Chondrocyte (in vitro differentiated cells): ENCODE data around the gene UTP4. TPM values are rescaled to one million over a fixed set of nuclear protein-coding genes. Genes with fewer than 3 reads are reported as not detected.
A peak's percentile ranks its signal among the peaks of the same experiment; 100 is the strongest.
"Not testable (repeated sequence)": the region's sequence is repeated elsewhere in the genome, so short reads cannot be mapped to it uniquely, and the experiment has no call there.

Source experiments
- DNase-seq: peaks from one replicate; pipeline ENCODE4 v3.0.0; 2021; ENCODE audit warnings: mixed read lengths, low spot score
- H3K27ac Mint-ChIP-seq: one replicate; pipeline ENCODE4 v1.8.0; 2021; ENCODE audit warnings: mild to moderate bottlenecking, moderate library complexity, mixed read lengths; ENCODE audit not compliant: unreplicated experiment
- H3K27me3 Mint-ChIP-seq: 2 replicates; pipeline ENCODE4 v1.8.0; 2021; ENCODE audit warnings: low read depth, mixed read lengths
- H3K36me3 Mint-ChIP-seq: 2 replicates; pipeline ENCODE4 v1.8.0; 2021; ENCODE audit warnings: low read depth, mixed read lengths
- H3K4me1 Mint-ChIP-seq: 2 replicates; pipeline ENCODE4 v1.8.0; 2021; ENCODE audit warnings: low read depth, mild to moderate bottlenecking, mixed read lengths
- H3K4me3 Mint-ChIP-seq: one replicate; pipeline ENCODE4 v1.8.0; 2021; ENCODE audit warnings: mild to moderate bottlenecking, moderate library complexity, mixed read lengths; ENCODE audit not compliant: unreplicated experiment
- H3K9me3 Mint-ChIP-seq: 2 replicates; pipeline ENCODE4 v1.8.0; 2021; ENCODE audit warnings: low read depth, mixed read lengths
- CTCF ChIP-seq: fragments of 200-600 bp; sonication (generic); IDR thresholded peaks from 2 replicates; pipeline ENCODE4 v1.5.0; 2021; ENCODE audit warnings: antibody characterized with exemption, mild to moderate bottlenecking, moderate library complexity
- total RNA-seq: library from RNA; stranded (reverse); gene quantifications from 3 replicates; pipeline ENCODE4 v1.2.1, GENCODE V29; 2021

UTP4 gene
- total RNA-seq, 1 donor from 2014 or later = 37.2 TPM

- peaks cover 4% of the 10 kb centered on the region for H3K36me3 Mint-ChIP-seq
- no peak overlapping the region for H3K4me3 Mint-ChIP-seq
- DNase-seq = no peak
- TF ChIP-seq CTCF = no peak
- peaks cover 17% of the 10 kb centered on the region for H3K4me1 Mint-ChIP-seq
- no peaks in the 10 kb centered on the region for H3K9me3 Mint-ChIP-seq
- H3K27me3 Mint-ChIP-seq = no peaks in the 10 kb centered on the region
- H3K27ac Mint-ChIP-seq = peak overlapping the region; percentile 27
Measured at GRCh38 chr16:69126221-69126620, 6.2 kb upstream of the UTP4 start.

- H3K27me3 Mint-ChIP-seq, H3K9me3 Mint-ChIP-seq, H3K4me3 Mint-ChIP-seq, DNase-seq, H3K36me3 Mint-ChIP-seq, H3K27ac Mint-ChIP-seq: not testable (repeated sequence)
- peaks cover 22% of the 10 kb centered on the region for H3K4me1 Mint-ChIP-seq
Measured at GRCh38 chr16:69126801-69127200, 5.6 kb upstream of the UTP4 start.

DNA sequence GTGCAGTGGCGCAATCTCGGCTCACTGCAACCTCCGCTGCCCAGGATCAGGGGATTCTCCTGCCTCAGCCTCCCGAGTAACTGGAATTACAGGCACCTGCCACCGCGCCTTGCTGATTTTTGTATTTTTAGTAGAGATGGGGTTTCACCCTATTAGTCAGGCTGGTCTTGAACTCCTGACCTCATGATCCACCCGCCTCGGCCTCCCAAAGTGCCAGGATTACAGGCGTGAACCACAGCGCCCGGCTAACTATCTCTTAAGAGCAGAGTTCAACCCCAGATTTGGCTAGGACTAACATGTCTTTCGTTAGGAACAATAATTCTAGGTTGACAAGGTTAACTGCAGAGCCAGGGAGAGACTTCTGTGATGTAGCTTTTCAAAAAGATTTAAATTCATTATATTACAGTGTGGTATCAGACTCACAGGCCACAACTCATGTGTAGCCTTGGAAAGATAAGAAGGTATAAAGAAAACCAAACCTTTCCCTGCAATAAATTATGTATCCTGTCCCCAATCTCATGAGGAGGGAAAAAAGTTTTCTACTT lies 4.4 kb upstream of the UTP4 start:
- Mint-ChIP-seq H3K4me1 (peaks cover 25% of the 10 kb centered on the region), H3K4me3 (no peak overlapping the region), H3K9me3 (no peaks in the 10 kb centered on the region), H3K27ac (no peak overlapping the region), H3K27me3 (no peaks in the 10 kb centered on the region), H3K36me3 (peaks cover 2% of the 10 kb centered on the region)
- no peak for TF ChIP-seq CTCF
- no peak for DNase-seq

DNA sequence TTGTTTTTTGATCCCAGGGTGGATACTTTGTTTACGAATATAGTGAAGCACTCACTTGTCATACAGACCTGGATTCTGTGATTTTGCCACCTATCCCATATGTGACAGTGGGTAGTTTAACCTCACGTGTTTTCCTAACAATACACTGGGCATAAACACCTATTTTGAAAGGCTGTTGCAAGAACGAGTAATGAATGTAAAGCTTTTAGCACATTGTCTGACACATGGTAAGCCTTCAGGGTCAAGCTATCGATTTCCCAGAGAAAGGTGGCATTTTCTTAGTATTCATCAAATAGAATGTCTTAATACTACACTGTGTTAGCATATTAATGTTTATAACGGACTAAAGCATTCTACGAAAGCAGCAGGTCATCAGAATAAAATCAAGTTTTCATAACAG lies 2.0 kb upstream of the UTP4 start:
- no peaks in the 10 kb centered on the region for H3K9me3 Mint-ChIP-seq
- no peak overlapping the region for H3K4me3 Mint-ChIP-seq
- peaks cover 3% of the 10 kb centered on the region for H3K36me3 Mint-ChIP-seq
- TF ChIP-seq CTCF = no peak
- H3K27ac Mint-ChIP-seq = no peak overlapping the region
- no peak for DNase-seq
- H3K27me3 Mint-ChIP-seq = no peaks in the 10 kb centered on the region
- H3K4me1 Mint-ChIP-seq = peaks cover 45% of the 10 kb centered on the region

- no peaks in the 10 kb centered on the region for H3K9me3 Mint-ChIP-seq
- H3K27ac Mint-ChIP-seq = peak overlapping the region; percentile 92
- TF ChIP-seq CTCF = no peak
- DNase-seq = no peak
- peak overlapping the region; percentile 98 for H3K4me3 Mint-ChIP-seq
- H3K27me3 Mint-ChIP-seq = no peaks in the 10 kb centered on the region
- H3K36me3 Mint-ChIP-seq = peaks cover 3% of the 10 kb centered on the region
- peaks cover 45% of the 10 kb centered on the region for H3K4me1 Mint-ChIP-seq
Measured at GRCh38 chr16:69131167-69131838, 1.1 kb upstream of the UTP4 start.

GRCh38 chr16:69131839-69132423 lies 518 bp upstream of the UTP4 start:
- peak overlapping the region; percentile 98 for H3K4me3 Mint-ChIP-seq
- peaks cover 3% of the 10 kb centered on the region for H3K36me3 Mint-ChIP-seq
- peaks cover 45% of the 10 kb centered on the region for H3K4me1 Mint-ChIP-seq
- H3K27me3 Mint-ChIP-seq = no peaks in the 10 kb centered on the region
- H3K9me3 Mint-ChIP-seq = no peaks in the 10 kb centered on the region
- DNase-seq = no peak
- H3K27ac Mint-ChIP-seq = peak overlapping the region; percentile 92
- no peak for TF ChIP-seq CTCF
